ENCODE data around the gene MEGF9.
"Not testable (repeated sequence)": the region's sequence is repeated elsewhere in the genome, so short reads cannot be mapped to it uniquely, and the experiment has no call there.

Gene MEGF9

DNA sequence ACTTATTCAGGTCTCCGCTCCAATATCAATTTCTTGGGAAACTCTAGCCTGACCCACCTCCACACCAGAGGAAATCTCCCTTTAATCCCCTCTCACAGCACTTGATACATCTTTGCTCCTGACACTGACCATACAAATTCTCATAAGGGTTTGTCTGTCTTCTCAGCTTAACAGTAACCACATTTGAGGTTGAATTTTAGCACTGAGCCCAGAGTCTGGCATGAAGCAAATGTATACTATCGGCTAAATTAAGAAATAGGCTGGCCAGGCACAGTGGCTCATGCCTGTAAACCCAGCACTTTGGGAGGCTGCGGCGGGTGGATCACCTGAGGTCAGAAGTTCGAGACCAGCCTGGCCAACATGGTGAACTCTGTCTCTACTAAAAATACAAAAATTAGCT lies 144.0 kb downstream of the MEGF9 start:
- DNase-seq = no peak

GRCh38 chr9:120569556-120569955 lies 144.7 kb downstream of the MEGF9 start:
- no peak for DNase-seq

- no peak for DNase-seq
Measured at GRCh38 chr9:120568816-120569215, 145.5 kb downstream of the MEGF9 start.

DNA sequence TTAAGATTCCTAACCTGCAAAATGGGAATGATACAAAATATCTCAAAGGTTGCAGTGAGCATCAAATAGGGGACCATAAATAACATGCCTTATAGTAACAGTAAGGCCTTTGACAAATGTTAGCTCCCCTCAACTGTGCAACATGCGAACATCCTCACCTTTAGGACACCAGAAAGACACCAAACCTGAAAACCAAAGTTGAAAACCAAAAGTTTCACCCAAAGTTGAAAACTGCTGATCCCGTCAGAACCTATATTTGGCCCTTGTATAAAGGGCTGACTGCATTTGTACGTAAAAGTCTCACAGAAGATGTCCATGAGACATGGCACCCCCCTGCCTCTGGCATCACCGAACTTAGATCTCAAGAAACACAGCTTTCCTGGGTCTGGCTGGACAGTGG lies 146.4 kb downstream of the MEGF9 start:
- no peak for DNase-seq

DNA sequence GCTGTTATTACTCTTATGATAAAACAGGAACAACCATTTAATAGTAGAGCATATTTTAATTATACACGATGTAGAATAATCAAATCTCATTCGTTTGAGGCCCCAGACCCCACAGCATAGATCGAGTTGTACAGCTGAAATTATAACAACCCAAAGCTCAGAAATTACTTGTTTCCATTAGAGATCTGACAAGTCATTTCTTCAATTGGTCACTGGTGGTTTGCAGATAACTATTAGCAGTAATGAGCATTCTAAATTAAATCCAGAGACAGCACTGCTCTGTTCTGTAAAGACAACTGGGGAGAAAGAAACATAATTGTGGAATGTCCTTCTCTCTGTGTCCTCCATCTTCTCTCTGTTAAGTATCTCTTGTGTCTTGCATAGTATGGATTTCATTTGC lies 147.2 kb downstream of the MEGF9 start:
- DNase-seq = no peak

- DNase-seq = no peak
Measured at GRCh38 chr9:120564589-120564988, 149.7 kb downstream of the MEGF9 start.

- DNase-seq = no peak
Measured at GRCh38 chr9:120562861-120563443, 151.3 kb downstream of the MEGF9 start.

DNA sequence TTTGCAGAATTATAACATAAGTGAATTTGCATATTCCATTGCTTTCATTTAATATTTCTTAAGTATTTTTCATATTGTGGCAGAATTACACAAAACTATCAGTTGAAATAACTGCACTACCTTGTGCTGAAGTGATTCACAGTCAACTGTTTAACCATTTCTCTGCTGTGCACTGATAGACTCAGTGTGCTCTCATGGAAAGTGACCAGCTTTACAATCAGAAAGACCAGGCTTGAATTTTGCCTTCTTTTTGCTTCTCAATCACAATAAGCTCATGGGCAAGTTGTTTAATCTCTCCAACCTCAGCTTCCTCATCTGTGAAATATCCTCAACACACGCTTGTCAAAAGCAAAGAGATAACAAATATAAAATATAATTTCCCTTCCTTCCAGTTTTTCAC lies 152.6 kb downstream of the MEGF9 start:
- no peak for DNase-seq

DNA sequence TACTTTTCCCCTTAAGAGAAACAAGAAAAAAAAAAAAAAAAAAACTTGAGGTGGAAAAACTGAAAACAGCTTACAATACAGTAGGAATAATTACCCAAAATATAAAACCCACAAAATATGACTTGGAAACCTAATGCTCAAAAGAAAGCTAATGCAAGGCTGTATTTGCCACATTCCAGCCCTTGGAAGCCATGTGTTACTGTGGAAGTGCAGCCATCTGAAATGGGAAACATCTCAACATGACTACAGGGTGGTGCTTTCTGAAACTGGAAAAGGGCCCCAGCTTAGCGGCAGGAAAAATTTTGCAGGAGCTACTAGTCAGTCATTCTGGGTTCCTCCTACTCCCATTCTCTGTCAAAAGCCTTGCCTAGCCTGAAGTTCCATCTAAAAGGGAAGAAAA lies 154.7 kb downstream of the MEGF9 start:
- no peak for DNase-seq

DNA sequence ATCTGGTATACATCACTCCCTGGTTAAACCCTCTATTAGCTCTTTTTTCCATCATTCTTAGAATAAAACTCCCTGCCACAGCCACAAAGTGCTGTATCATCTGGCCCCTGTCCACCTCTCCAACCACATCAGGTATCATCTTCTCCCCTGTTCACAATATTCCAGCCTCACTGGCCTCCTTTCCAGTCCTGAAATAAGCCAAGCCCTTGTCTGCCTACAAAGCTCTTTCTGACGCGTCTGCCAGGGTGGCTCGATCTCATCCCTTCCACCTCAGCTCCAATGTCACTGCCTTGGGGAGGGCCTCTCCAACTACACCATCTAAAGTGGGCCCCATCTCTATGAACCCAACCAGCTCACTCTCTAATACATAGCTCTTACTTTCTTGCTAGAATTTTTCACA lies 155.8 kb downstream of the MEGF9 start:
- no peak for DNase-seq

DNA sequence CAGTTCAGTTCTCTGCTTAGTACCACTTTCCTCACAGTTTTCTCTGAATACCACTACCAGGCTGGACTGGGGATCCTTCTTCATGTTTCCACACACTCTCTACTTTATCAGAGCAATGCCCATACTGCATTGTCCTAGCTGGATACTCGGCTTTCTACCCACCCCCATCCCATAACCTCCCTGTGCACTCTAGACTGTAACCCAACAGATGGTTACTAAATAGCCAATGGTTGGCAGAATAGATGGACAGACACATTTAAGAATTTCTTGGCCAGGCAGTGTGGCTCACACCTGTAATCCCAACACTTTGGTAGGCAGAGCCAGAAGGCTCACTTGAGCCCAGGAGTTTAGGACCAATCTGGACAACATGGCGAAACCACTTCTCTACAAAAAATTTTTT lies 157.1 kb downstream of the MEGF9 start:
- no peak for DNase-seq

DNA sequence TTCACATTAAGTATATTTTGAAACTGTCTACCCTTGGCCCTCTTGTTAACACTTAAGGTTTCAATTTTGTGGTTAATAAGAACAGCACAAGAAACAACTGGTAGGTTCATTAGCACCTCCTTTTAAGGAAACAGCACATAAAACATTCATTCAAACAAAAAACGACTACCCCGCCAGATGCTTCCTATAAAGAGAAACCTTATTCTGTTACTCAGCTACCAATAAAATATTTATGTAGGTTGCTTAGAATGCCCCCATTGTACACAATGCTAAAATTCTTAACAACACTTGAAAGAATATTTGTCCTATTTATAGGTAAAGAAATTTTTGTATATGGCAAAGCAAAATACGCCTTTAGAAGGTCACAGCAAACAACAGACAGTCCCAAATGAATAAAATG lies 157.5 kb downstream of the MEGF9 start:
- DNase-seq = no peak

- no peak for DNase-seq
Measured at GRCh38 chr9:120555839-120556238, 158.4 kb downstream of the MEGF9 start.

DNA sequence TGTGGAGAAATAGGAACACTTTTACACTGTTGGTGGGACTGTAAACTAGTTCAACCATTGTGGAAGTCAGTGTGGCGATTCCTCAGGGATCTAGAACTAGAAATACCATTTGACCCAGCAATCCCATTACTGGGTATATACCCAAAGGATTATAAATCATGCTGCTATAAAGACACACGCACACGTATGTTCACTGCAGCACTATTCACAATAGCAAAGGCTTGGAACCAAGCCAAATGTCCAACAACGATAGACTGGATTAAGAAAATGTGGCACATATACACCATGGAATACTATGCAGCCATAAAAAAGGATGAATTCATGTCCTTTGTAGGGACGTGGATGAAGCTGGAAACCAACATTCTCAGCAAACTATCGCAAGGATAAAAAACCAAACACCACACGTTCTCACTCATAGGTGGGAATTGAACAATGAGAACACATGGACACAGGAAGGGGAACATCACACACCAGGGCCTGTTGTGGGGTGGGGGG lies 162.0 kb downstream of the MEGF9 start:
- DNase-seq = not testable (repeated sequence)

Data from NCI-H526 (cell line).